ENCODE results near the gene WIPF3.

DNA sequence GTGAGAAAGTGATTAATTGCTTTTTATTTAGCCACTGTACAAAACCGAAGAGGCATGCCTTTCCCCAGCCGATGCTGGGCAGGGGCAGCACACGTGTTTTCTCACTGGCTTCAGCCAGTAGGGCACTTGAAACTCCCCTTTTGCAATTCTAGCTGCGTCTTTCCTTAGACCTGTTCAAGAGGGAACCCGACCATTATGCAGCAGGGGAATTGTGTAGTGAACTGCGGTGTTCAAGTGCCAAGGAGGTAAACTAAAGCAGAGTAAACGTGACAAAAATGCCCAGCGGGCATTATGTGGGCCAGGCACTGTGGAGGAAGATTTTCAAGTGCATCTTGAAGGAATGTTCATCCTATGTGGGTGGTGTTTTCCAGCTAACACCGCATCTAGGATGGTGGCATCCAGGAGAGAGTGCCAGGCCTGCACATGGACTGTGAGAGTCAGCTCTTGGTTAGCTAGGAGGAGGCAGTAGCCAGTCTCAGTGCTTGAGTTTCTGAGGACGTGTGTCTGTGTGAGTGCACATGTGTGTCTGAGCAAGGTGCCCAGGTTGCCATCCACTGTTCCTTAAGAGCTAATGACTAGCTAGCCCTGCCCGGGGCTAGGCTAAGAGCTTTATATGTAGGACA is 3.3 kb downstream of the WIPF3 start:
- TF ChIP-seq MAZ (IDR thresholded peaks at IDR 0.05; ENCODE audit: borderline replicate concordance, low read depth, low read length) (no peak), RFX5 (IDR thresholded peaks at IDR 0.05; ENCODE audit: low read depth, low read length) (no peak), CTCF (conservative IDR thresholded peaks at IDR 0.05; ENCODE audit: low read depth, low read length) (no peak), POLR2A (IDR thresholded peaks at IDR 0.05; ENCODE audit: low read depth, low read length) (no peak), MAFK (IDR thresholded peaks at IDR 0.05; ENCODE audit: low read depth, low read length) (no peak), RAD21 (IDR thresholded peaks at IDR 0.05; ENCODE audit: low read length) (no peak), RCOR1 (IDR thresholded peaks at IDR 0.05; ENCODE audit: insufficient replicate concordance, low read length) (no peak), CEBPB (IDR thresholded peaks at IDR 0.05; ENCODE audit: low read depth, low read length) (no peak), FOS (IDR thresholded peaks at IDR 0.05; ENCODE audit: low read depth, low read length) (no peak), MXI1 (IDR thresholded peaks at IDR 0.05; ENCODE audit: borderline replicate concordance, low read depth, low read length) (no peak), SMC3 (IDR thresholded peaks at IDR 0.05; ENCODE audit: low read depth, low read length) (no peak)
- TF ChIP-seq, protein P1, sequence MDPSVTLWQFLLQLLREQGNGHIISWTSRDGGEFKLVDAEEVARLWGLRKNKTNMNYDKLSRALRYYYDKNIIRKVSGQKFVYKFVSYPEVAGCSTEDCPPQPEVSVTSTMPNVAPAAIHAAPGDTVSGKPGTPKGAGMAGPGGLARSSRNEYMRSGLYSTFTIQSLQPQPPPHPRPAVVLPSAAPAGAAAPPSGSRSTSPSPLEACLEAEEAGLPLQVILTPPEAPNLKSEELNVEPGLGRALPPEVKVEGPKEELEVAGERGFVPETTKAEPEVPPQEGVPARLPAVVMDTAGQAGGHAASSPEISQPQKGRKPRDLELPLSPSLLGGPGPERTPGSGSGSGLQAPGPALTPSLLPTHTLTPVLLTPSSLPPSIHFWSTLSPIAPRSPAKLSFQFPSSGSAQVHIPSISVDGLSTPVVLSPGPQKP (IDR thresholded peaks at IDR 0.05; ENCODE audit: borderline replicate concordance, low read depth, low read length): no peak

Data from IMR-90 (cell line).